ENCODE results near the gene ARMH1.

DNA sequence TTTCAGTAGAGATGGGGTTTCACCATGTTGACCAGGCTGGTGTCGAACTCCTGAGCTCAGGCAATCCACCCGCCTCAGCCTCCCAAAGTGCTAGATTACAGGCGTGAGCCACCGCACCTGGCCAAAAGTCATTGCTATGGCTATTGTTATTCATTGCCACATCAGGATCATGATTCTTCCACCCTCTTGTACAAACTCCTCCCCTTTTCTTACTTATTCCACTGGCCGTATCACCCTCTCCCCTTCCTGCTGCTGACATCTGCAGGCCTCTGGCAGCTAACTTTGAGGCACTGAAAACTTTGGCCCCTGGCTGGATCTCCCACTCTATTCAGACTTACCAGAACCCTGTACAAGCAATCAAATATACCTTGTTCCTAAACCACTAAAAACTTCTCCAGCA, 11.1 kb upstream of the ARMH1 start:
- TF ChIP-seq, protein P1, sequence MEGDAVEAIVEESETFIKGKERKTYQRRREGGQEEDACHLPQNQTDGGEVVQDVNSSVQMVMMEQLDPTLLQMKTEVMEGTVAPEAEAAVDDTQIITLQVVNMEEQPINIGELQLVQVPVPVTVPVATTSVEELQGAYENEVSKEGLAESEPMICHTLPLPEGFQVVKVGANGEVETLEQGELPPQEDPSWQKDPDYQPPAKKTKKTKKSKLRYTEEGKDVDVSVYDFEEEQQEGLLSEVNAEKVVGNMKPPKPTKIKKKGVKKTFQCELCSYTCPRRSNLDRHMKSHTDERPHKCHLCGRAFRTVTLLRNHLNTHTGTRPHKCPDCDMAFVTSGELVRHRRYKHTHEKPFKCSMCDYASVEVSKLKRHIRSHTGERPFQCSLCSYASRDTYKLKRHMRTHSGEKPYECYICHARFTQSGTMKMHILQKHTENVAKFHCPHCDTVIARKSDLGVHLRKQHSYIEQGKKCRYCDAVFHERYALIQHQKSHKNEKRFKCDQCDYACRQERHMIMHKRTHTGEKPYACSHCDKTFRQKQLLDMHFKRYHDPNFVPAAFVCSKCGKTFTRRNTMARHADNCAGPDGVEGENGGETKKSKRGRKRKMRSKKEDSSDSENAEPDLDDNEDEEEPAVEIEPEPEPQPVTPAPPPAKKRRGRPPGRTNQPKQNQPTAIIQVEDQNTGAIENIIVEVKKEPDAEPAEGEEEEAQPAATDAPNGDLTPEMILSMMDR (IDR thresholded peaks at IDR 0.05; ENCODE audit: low read length), result no peak
- no peak for TF ChIP-seq EZH2 (optimal IDR thresholded peaks at IDR 0.05; ENCODE audit: low read depth, low read length)
- no peak for TF ChIP-seq EZH2phosphoT487 (IDR thresholded peaks at IDR 0.05; ENCODE audit: low read length)
